SK-N-SH (cell line): ENCODE measurements around the gene CADPS2. TPM values are rescaled to one million over a fixed set of nuclear protein-coding genes. Genes with fewer than 3 reads are reported as not detected.

Experiments
- CTCF ChIA-PET: fragments of 300-600, 350-600 bp; formaldehyde crosslinking; extraction: SDS; loops from one replicate; lab custom pipeline; 2021; lab: Yijun Ruan, JAX
- POLR2A ChIA-PET: fragments of 350-600 bp; sonication (Branson Sonifier 250); formaldehyde crosslinking; extraction: SDS; loops from one replicate; lab custom pipeline; 2020; ENCODE audit warnings: antibody characterized with exemption, inconsistent platforms; lab: Yijun Ruan, JAX
- DNase-seq: peaks from one replicate; pipeline ENCODE4 v3.0.0; 2012
- H2AFZ ChIP-seq: fragments of 200-600 bp; sonication (generic); 2 replicates; pipeline ENCODE4 v1.8.1; 2016; ENCODE audit warnings: antibody characterized with exemption, mild to moderate bottlenecking, low read depth
- H3F3A ChIP-seq: fragments of 200-600 bp; sonication (generic); replicated peaks from 2 replicates; pipeline ENCODE3; 2016; ENCODE audit warnings: antibody characterized with exemption, mild to moderate bottlenecking; ENCODE audit not compliant: insufficient read depth
- H3K27ac ChIP-seq, 2 experiments: fragments of 200-500 bp in 1 of 2; fragments of 200-600 bp in 1 of 2; sonication (Bioruptor generic) in 1 of 2; sonication (generic), shearing (Covaris generic) in 1 of 2; 2 replicates each; pipeline versions ENCODE4 v1.5.1 to v1.6.1; 2014 to 2016; ENCODE audit warnings: low read depth in 2 of 2, inconsistent platforms in 1 of 2, low read length in 1 of 2, mild to moderate bottlenecking in 1 of 2, mixed read lengths in 1 of 2
- H3K27me3 ChIP-seq: fragments of 200-600 bp; sonication (generic), shearing (Covaris generic); 2 replicates; pipeline ENCODE4 v1.6.1; 2016; ENCODE audit warnings: mixed run types; ENCODE audit not compliant: insufficient read depth
- H3K36me3 ChIP-seq, 2 experiments: fragments of 200-500 bp in 1 of 2; fragments of 200-600 bp in 1 of 2; sonication (Bioruptor generic) in 1 of 2; sonication (generic) in 1 of 2; replicated peaks in 1 of 2; 2 replicates each; pipeline versions ENCODE3 to v1.5.1; 2014 to 2016; ENCODE audit warnings: low read length in 1 of 2, mild to moderate bottlenecking in 1 of 2; ENCODE audit not compliant: insufficient read depth in 2 of 2, control insufficient read depth in 1 of 2
- H3K4me1 ChIP-seq, 2 experiments: fragments of 200-500 bp in 1 of 2; fragments of 200-600 bp in 1 of 2; sonication (Bioruptor generic) in 1 of 2; sonication (generic), shearing (Covaris generic) in 1 of 2; 2 replicates each; pipeline versions ENCODE4 v1.5.1 to v1.6.1; 2014 to 2016; ENCODE audit warnings: low read depth in 1 of 2, low read length in 1 of 2, mixed run types in 1 of 2; ENCODE audit not compliant: insufficient read depth in 2 of 2, control insufficient read depth in 1 of 2
- H3K4me2 ChIP-seq: fragments of 200-600 bp; sonication (generic), shearing (Covaris generic); 2 replicates; pipeline ENCODE4 v1.6.1; 2017; ENCODE audit warnings: mixed run types
- H3K4me3 ChIP-seq, 2 experiments: fragments of 200-500 bp in 1 of 2; fragments of 200-600 bp in 1 of 2; sonication (Bioruptor generic) in 1 of 2; sonication (generic), shearing (Covaris generic) in 1 of 2; 2 replicates each; pipeline versions ENCODE4 v1.5.1 to v1.8.1; 2014 to 2016; ENCODE audit warnings: low read depth in 2 of 2, inconsistent platforms in 1 of 2, low read length in 1 of 2, mild to moderate bottlenecking in 1 of 2, mixed read lengths in 1 of 2, moderate library complexity in 1 of 2
- H3K79me2 ChIP-seq: fragments of 200-600 bp; sonication (generic); 2 replicates; pipeline ENCODE4 v1.8.1; 2017; ENCODE audit warnings: mild to moderate bottlenecking; ENCODE audit not compliant: insufficient read depth
- H3K9ac ChIP-seq: fragments of 200-600 bp; sonication (generic); 2 replicates; pipeline ENCODE4 v1.6.1; 2017; ENCODE audit warnings: mixed run types
- H3K9me2 ChIP-seq: fragments of 200-600 bp; sonication (generic); 2 replicates; pipeline ENCODE4 v1.6.1; 2017; ENCODE audit warnings: mixed run types
- H3K9me3 ChIP-seq: fragments of 200-600 bp; sonication (generic); 2 replicates; pipeline ENCODE4 v1.6.1; 2017; ENCODE audit warnings: mixed run types, mild to moderate bottlenecking, moderate library complexity
- H4K20me1 ChIP-seq: fragments of 200-600 bp; sonication (generic); 2 replicates; pipeline ENCODE4 v1.6.1; 2017; ENCODE audit warnings: mild to moderate bottlenecking, mixed run types; ENCODE audit not compliant: insufficient read depth
- CHD2 ChIP-seq: fragments of 150-350 bp; IDR thresholded peaks from 2 replicates; pipeline ENCODE4 v1.6.1; 2018; ENCODE audit warnings: low read length; ENCODE audit not compliant: partially characterized antibody
- ELF1 ChIP-seq: IDR thresholded peaks from 2 replicates; pipeline ENCODE4 v1.4.0; 2012
- EP300 ChIP-seq, 2 experiments: IDR thresholded peaks; 2 replicates each; pipeline versions ENCODE4 v1.4.0 to v1.6.1; 2012; ENCODE audit warnings: borderline replicate concordance in 1 of 2, low read depth in 1 of 2, low read length in 1 of 2
- EZH2phosphoT487 ChIP-seq: fragments of 200-600 bp; sonication (generic); IDR thresholded peaks from 2 replicates; pipeline ENCODE4 v1.6.1; 2017; ENCODE audit warnings: low read depth, mixed run types, mild to moderate bottlenecking, antibody characterized with exemption, moderate library complexity, borderline replicate concordance
- JUND ChIP-seq: IDR thresholded peaks from 2 replicates; pipeline ENCODE4 v1.4.0; 2012
- MXI1 ChIP-seq: IDR thresholded peaks from 2 replicates; pipeline ENCODE4 v1.6.1; 2012; ENCODE audit warnings: mild to moderate bottlenecking, low read depth, low read length, improper control_type of control experiment
- SMC3 ChIP-seq: IDR thresholded peaks from 2 replicates; pipeline ENCODE4 v1.6.1; 2012; ENCODE audit warnings: low read depth, low read length, improper control_type of control experiment
- TAF1 ChIP-seq: IDR thresholded peaks from 2 replicates; pipeline ENCODE4 v1.6.1; 2012; ENCODE audit warnings: low read depth, mild to moderate bottlenecking, low read length, moderate library complexity, borderline replicate concordance
- TCF12 ChIP-seq: IDR thresholded peaks from 2 replicates; pipeline ENCODE4 v1.4.0; 2012
- USF1 ChIP-seq: IDR thresholded peaks from 2 replicates; pipeline ENCODE4 v1.4.0; 2012; ENCODE audit warnings: low read depth, borderline replicate concordance
- YY1 ChIP-seq: IDR thresholded peaks from 2 replicates; pipeline ENCODE4 v1.4.0; 2012; ENCODE audit warnings: low read depth, mild to moderate bottlenecking
- ZBTB33 ChIP-seq: IDR thresholded peaks from 2 replicates; pipeline ENCODE4 v1.4.0; 2012; ENCODE audit warnings: low read depth, borderline replicate concordance
- WGBS: methylation state at CpG from one replicate; pipeline ENCODE4 v1.1.6; 2017; ENCODE audit warnings: low lambda C conversion rate; 5-methylcytosine and 5-hydroxymethylcytosine counted together
- polyA plus RNA-seq, 3 experiments: library from polyadenylated mRNA; depleted of rRNA; stranded (reverse); fragments of >200 nt; gene quantifications; 2 replicates each; pipeline ENCODE4 v1.2.3, GENCODE V29; 2012
- TF ChIP-seq, protein P1 (sequence below): IDR thresholded peaks from 2 replicates; pipeline ENCODE4 v1.6.1; 2012; ENCODE audit warnings: mild to moderate bottlenecking, low read depth, low read length, moderate library complexity

CADPS2 gene
- polyA plus RNA-seq, 1 of the 3 experiments (the other 2 are of a cell fraction), result 0.05 TPM

DNA sequence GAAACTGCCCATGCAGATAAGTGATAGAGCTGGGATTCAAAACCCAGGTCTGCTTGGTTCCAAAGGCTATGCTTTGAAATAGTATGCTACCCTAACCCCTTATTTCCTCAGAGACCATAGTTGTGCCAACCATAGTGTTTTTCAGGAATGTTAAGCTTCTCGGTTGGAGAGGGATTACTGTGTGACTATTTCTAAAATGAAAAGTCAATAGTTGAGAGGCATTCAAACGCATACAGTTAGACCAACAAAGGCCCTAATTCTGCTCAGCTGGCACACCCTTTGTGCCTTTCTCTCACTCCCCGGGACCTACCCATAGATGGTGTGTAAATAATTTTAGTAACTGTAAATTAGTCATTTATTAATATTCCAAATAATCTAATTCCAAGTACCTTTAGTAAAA, 118.9 kb downstream of the CADPS2 start:
- no peaks in the 10 kb centered on the region for H3K9me3 ChIP-seq
- ChIA-PET CTCF (interaction anchor here (0.7 kb wide), 1 partner anchor 18 kb away, joined by 3 read pairs; no protein-coding TSS in a partner anchor), POLR2A (no interaction called here)
- H3K36me3 ChIP-seq, result no peaks in the 10 kb centered on the region
- H2AFZ ChIP-seq, result no peak overlapping the region
- no peak for DNase-seq
- H3K4me1 ChIP-seq, result peaks cover 0 to 4% of the 10 kb centered on the region in 2 experiments; a peak in 1 of 4 replicates
- H3K4me2 ChIP-seq, result no peak overlapping the region
- H3K9ac ChIP-seq, result no peak overlapping the region
- TF ChIP-seq TAF1 (no peak), YY1 (no peak), USF1 (no peak), MXI1 (no peak), ELF1 (no peak), EZH2phosphoT487 (no peak), TCF12 (no peak), ZBTB33 (no peak), CHD2 (no peak), SMC3 (no peak), EP300 (IDR thresholded peaks at IDR 0.05; ENCODE audit: borderline replicate concordance in 1 of 2, low read depth in 1 of 2, low read length in 1 of 2) (no peak), JUND (no peak)
- TF ChIP-seq, protein P1, sequence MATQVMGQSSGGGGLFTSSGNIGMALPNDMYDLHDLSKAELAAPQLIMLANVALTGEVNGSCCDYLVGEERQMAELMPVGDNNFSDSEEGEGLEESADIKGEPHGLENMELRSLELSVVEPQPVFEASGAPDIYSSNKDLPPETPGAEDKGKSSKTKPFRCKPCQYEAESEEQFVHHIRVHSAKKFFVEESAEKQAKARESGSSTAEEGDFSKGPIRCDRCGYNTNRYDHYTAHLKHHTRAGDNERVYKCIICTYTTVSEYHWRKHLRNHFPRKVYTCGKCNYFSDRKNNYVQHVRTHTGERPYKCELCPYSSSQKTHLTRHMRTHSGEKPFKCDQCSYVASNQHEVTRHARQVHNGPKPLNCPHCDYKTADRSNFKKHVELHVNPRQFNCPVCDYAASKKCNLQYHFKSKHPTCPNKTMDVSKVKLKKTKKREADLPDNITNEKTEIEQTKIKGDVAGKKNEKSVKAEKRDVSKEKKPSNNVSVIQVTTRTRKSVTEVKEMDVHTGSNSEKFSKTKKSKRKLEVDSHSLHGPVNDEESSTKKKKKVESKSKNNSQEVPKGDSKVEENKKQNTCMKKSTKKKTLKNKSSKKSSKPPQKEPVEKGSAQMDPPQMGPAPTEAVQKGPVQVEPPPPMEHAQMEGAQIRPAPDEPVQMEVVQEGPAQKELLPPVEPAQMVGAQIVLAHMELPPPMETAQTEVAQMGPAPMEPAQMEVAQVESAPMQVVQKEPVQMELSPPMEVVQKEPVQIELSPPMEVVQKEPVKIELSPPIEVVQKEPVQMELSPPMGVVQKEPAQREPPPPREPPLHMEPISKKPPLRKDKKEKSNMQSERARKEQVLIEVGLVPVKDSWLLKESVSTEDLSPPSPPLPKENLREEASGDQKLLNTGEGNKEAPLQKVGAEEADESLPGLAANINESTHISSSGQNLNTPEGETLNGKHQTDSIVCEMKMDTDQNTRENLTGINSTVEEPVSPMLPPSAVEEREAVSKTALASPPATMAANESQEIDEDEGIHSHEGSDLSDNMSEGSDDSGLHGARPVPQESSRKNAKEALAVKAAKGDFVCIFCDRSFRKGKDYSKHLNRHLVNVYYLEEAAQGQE, result no peak
- TF ChIP-seq, all 33 proteins: peak for 0
- H3K27ac ChIP-seq, result no peak overlapping the region
- H4K20me1 ChIP-seq, result no peaks in the 10 kb centered on the region
- no peaks in the 10 kb centered on the region for H3K9me2 ChIP-seq
- H3K27me3 ChIP-seq, result no peaks in the 10 kb centered on the region
- H3K4me3 ChIP-seq, result no peak overlapping the region
- no peaks in the 10 kb centered on the region for H3F3A ChIP-seq
- 0% methylated on average over 3 of the region's 3 CpGs for WGBS
- no peaks in the 10 kb centered on the region for H3K79me2 ChIP-seq
